NCI-H1694 (cell line): ENCODE measurements around the gene THEM5.

Source experiments
- DNase-seq: peaks from one replicate; lab custom pipeline; 2025; lab: John Stamatoyannopoulos, UW

THEM5 gene

DNA sequence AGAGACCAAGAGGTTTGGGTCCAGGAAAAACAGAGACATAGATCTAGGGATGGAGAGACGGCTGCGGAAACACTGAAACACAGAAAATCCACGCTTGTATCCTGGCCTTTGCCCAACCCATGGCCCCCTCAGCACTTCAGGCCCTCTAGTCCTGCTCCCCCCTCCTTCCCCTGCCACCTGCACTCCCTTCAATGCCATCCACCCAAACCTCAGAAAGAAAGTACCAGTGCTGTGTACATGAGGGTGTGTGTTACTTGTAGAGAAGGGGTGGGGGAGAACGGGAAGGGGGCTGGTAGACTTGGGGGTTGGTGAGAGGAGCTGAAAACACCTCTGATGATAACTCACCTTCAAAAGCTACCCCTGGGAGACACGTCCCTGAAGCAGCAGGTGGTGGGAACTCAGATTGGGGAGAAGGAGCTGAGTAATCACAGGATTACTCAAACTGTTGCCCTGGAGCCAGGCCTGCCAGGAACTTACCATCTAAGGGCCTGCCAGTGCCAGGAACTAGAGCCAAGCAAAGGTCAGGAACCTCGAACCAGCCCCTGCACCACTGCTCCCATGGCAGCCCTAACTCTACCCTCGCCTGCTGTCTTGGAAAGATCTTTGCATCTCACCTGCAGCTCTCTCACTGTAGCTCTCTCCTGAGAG lies 33.4 kb downstream of the THEM5 start:
- DNase-seq = no peak

DNA sequence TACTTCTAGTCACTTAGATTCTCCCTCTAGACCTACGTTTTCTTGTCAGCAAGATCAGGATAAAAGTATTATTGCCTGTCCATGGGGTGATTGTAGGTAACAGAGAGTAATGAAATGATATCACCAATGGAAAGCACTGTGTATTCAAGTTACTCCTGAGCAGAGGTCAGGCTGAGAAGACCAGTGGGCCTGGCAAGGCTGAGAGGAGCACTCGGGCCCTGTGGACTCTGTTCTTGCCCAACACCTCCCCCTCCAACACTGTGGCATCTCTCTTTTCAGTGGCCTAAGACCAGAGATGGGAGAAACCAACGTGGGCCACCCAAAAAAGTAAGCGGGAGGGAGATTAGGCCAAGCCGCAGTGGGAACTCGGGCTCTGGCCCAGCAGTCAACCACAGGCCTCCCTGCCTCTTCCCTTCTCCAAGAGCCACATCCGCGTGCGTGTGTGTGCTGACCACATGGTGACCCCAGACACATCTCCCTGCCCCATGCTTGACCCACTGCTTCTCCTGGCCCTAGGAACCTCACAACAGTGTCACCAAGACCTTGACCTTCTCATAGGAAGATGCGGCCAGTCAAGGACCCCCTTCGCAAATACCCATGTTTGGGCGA lies 34.2 kb downstream of the THEM5 start:
- DNase-seq = no peak

- no peak for DNase-seq
These were observed 36.2 kb downstream of the THEM5 start for GRCh38 chr1:151817353-151817730.

GRCh38 chr1:151816548-151817352 lies 36.8 kb downstream of the THEM5 start:
- DNase-seq = no peak

DNA sequence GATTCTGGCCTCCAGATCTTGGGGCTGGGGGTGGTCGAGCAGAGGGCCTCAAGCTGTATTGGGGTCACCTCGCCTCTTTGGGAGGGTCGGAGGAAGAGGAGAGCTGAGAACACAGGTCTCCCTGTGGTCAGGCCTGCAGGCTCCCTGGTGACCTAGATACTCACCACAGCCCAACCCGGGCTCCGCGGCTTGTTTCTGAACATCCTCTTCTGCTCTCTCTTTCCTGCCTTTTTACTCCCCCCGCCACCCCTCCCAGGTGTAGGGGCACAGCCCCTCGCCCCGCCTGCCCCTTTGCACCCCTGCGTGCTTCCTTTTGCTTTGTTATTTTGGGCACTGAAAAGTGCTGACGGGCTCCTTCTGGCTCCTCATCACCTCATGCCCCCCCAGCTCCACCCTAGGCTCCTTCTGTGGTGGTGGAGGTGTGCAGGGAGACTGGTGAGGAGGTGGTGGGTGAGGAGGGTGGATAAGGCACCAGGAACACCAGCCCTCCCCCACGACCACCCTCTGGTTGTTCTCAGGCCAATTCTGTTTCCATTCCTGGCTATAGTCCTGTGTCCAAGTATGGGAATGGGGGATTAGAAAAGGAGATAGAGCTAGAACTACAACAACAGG lies 37.7 kb downstream of the THEM5 start:
- DNase-seq = no peak

DNA sequence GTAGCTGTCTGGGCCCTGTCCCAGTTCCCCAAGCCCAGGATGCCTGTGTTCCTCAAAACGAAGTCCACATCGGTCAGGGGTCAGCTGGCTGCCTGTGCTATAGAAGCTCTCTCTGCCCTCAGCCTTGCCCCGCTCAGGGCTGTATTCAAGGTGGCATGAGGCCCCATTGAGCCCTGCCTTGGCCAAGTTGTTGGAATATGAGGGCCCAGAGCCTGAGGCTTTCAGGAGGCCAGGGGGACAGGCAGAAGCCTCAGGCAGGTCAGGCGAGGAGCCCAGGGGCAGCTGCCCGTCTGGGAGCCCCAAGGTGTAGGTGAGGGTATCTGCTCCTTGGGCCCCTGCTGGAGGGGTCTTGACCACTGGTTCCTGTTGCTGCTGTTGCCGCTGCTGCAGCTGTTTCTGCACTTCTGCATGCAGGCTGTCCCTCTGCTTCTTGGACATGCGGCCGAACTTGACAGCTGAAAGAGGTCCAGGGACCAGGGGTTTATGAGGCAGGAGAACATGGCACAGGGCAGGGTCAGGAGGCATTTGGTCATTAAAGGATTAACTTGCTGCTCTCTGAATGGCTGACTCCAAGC lies 38.5 kb downstream of the THEM5 start:
- no peak for DNase-seq

DNA sequence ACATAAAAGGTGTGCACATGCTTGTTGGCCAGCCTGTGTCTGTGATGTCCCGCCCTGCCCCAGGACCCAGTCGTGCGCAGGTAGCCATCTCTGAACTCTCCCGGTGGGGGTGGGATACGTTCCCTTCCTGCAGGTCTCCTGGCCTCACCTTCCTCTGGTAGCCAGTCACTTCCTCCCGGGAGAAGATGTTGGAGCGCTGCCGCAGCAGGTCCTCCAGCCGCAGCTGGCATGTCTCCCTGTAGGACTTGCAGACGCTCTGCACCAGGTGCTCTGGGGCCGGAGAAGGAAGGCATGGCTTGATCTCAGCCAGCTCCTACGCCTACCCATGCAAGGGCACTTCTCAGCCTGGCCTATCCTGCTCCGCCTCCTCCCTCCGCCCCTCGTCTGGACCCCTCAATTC lies 39.1 kb downstream of the THEM5 start:
- no peak for DNase-seq

DNA sequence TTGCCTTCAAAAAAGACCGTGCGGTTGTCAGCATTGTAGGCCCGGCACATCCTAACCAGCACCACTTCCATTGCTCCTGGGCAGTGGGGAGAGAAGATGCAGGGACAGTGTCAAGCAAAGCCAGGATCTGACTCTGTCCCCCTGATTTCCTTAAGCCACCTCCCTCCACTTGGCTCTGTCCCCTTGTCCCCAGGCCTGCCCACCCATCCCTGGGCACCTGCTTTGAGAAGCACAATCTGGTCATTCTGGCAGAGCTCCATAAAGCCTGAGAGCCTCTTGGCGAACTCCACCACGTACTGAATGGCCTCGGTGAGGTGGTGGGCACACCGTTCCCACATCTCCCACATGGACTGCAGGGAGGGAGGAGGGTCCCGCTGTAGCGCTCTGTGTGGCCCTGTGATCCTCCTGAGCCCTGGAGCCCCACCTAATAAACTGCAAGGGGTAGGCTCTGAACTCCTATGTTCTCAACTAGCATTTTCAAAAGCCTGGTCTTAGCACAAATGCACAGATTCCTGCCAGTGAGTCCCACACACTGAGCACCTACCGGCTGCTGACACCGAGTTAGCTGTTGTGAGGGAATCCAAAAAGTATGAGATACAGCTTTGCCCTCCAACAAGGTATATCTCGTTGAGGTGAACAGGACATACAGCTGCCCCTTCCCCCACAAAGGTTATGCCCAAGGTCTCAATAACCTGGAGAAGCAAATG lies 40.1 kb downstream of the THEM5 start:
- DNase-seq = no peak

DNA sequence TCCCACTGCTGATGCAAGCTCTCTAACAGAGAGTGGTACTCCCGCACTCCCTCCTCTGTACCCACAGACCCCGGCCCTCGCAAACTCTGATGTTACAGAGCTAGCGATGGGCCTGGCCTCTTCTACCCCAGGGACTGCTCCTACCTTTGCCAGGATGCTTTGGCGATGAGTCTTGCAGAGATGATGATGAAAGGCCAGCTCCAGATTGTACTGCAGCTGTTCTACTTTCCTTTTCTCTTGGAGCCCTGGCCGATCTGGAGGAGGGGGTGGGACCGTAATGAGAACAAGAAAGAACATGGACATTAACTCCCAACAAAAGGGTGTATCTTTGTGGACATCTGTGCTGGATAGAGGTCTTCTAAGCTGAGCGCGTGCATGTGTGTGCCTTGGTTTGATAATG lies 42.3 kb downstream of the THEM5 start:
- DNase-seq = no peak

DNA sequence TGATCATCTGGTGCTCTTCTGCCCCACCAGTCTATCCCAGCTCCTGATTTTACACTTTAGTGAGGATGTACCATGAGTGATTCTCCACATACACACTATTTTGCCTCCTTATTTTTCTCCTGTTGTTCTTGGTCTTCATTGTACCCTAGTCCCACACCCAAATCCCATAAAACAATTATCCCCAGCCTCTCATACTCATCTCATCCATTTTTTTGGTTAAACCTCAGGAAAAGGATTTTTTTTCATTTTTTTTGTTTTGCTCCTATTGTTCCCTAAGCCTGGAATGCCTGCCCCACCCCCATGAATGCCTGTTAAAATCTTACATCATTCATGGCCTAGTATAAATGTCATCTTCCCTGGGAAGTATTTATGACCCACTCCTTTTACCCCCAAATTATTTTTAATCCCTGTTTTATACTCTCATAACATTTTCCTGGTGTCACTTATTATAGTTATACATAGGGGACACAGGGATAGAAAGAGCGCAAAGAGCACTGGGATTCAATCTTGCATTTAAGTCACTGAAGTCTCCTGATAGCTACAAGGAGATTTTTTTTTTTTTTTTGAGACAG lies 43.4 kb downstream of the THEM5 start:
- no peak for DNase-seq

- DNase-seq = no peak
These were observed 44.1 kb downstream of the THEM5 start for GRCh38 chr1:151809290-151809984.

DNA sequence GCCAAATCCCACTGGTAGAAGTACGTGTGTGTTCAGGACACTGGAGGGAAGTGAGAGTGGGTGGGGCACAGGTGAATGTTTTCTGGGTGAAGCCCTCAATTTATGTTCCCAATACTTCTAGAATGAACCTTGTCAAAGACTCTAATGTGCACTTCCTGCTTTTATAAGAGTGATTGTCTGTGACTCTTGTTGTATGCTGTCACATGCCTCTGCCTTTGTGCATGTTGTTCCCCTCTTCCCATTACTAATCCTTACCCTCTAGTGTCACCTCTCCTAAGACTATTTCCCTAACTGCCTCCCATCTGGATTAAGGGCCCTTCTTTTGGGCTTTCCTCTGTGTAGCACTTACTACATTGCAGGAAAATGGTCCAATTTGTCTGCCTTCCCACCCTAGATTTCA lies 45.7 kb downstream of the THEM5 start:
- DNase-seq = no peak

GRCh38 chr1:151807131-151807530 lies 46.4 kb downstream of the THEM5 start:
- DNase-seq = no peak

- DNase-seq = no peak
These were observed 47.3 kb downstream of the THEM5 start for GRCh38 chr1:151806170-151806569.

DNA sequence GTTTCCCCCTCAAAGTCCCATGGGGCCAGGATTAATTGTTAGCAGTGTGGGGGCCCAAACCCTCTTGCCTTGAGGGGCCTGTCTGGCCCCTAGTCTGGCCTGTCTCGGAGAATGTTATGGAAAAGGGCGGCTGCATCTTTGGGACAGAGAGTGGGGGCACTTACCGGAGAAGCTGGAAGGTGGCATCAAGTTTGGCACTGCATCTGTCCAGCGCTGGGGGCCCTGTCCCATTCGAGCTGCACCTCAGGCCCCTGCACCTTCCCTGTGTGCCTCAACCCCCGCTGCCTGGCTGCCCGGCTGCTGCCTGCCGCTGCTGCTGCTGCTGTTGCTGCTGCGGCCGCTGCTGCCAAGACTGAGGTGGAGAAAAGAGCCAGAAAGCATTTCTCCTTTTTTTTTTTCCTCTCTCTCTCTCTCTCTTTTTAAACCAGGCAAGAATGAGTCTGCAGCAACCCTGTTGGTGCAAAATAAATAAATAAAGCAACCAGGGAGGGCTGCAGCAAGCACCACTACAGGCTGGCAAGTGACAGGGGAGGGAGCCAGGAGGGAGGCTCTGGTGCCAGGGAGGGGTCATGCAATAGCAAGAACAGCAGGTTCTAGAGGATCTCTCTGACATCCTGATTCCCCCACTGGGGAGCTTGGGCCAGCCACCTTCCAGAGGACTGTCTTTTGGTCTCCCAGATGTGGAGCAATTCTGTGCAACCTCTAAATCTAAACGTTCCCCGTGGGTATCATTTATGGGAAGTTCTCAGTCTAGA lies 48.3 kb downstream of the THEM5 start, which contains the start of gene LINGO4:
TSS of gene LINGO4 (minus strand) at position 354 of the 755 bp plus-strand sequence. CDS start 2,715 bp downstream, outside the sequence.
- no peak for DNase-seq

GRCh38 chr1:151803915-151804314 lies 49.6 kb downstream of the THEM5 start:
- DNase-seq = no peak

DNA sequence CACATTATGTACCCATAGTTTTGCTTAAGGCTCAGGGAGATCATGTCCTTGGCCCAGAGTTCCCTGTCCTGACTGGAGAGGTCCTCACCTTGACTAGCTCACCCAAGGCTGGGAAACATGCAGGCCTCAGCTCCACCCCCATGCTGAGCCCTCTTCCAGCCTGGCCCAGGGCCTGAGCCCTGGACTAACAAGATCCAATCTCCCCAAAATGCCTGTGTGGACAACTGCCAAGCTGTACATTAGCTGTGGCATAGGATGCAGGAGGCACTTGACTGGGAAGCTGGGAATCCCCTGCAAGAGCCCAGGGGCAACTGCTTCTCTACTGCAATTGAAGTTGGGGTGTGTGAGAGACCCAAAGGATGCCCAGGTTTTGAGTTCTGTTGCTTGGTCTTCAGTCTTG lies 50.3 kb downstream of the THEM5 start:
- no peak for DNase-seq

- no peak for DNase-seq
These were observed 51.1 kb downstream of the THEM5 start for GRCh38 chr1:151802372-151802771.

DNA sequence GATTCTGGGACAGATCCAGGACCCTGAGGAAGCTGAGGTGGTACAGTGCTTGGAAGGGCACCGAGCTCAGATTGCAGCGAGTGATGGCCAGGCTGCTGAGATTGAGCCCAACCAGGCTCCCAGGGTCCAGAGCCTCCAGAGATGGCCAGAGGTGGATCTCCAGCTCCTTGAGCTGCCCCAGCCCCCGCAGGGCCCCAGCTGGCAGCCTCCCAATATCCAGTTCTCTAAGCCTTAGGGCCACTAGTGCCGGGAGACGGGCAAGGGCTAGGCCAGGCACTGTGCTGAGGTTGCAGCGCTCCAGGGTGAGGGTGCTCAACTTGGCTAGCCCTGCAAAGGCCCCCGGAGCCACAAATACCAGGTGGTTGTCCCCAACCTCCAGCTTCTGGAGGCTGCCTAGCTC lies 51.7 kb downstream of the THEM5 start:
- no peak for DNase-seq

GRCh38 chr1:151801310-151801820 lies 52.1 kb downstream of the THEM5 start:
- DNase-seq = no peak
